ENCODE measurements around the gene ZNF780A.

GRCh38 chr19:40136818-40137217, 46.1 kb upstream of the ZNF780A start:
- TF ChIP-seq EZH2phosphoT487 (IDR thresholded peaks at IDR 0.05; ENCODE audit: insufficient read depth, low read depth): no peak
- no peak for TF ChIP-seq EZH2 (IDR thresholded peaks at IDR 0.05; ENCODE audit: insufficient read depth, poor library complexity, severe bottlenecking)

All from GM23248 (cell line).